ENCODE results near the gene TNFRSF14.
A peak's percentile ranks its signal among the peaks of the same experiment; 100 is the strongest.

TNFRSF14 gene

GRCh38 chr1:2586154-2587070 is 30.2 kb downstream of the TNFRSF14 start, which contains the start of gene PRXL2B:
TSS of gene PRXL2B (plus strand) at chr1:2586777. CDS start at chr1:2586886, 109 bp downstream.
- peak; percentile 94 to 96 for DNase-seq (ENCODE audit: low read depth in 2 of 2)

GRCh38 chr1:2587071-2587859 is 31.1 kb downstream of the TNFRSF14 start:
- DNase-seq (ENCODE audit: low read depth in 2 of 2), result no peak

- DNase-seq (ENCODE audit: low read depth in 2 of 2), result no peak
Measured at GRCh38 chr1:2587860-2588571, 31.8 kb downstream of the TNFRSF14 start.

GRCh38 chr1:2588661-2589430 is 32.7 kb downstream of the TNFRSF14 start:
- no peak for DNase-seq (ENCODE audit: low read depth in 2 of 2)

- no peak for DNase-seq (ENCODE audit: low read depth in 2 of 2)
Measured at GRCh38 chr1:2589431-2590232, 33.5 kb downstream of the TNFRSF14 start.

GRCh38 chr1:2590233-2591141 is 34.3 kb downstream of the TNFRSF14 start:
- DNase-seq (ENCODE audit: low read depth in 2 of 2), result no peak

- DNase-seq (ENCODE audit: low read depth in 2 of 2), result no peak
Measured at GRCh38 chr1:2591233-2591580, 35.0 kb downstream of the TNFRSF14 start.

GRCh38 chr1:2591581-2592261 is 35.5 kb downstream of the TNFRSF14 start:
- DNase-seq (ENCODE audit: low read depth in 2 of 2), result no peak

GRCh38 chr1:2592672-2593071 is 36.5 kb downstream of the TNFRSF14 start:
- DNase-seq (ENCODE audit: low read depth in 2 of 2), result no peak

- no peak for DNase-seq (ENCODE audit: low read depth in 2 of 2)
Measured at GRCh38 chr1:2593251-2593878, 37.2 kb downstream of the TNFRSF14 start.

- DNase-seq (ENCODE audit: low read depth in 2 of 2), result no peak
Measured at GRCh38 chr1:2594001-2594640, 38.0 kb downstream of the TNFRSF14 start.

GRCh38 chr1:2594641-2595131 is 38.5 kb downstream of the TNFRSF14 start:
- no peak for DNase-seq (ENCODE audit: low read depth in 2 of 2)

GRCh38 chr1:2595261-2595811 is 39.2 kb downstream of the TNFRSF14 start:
- DNase-seq (ENCODE audit: low read depth in 2 of 2), result no peak

GRCh38 chr1:2595812-2596529 is 39.8 kb downstream of the TNFRSF14 start:
- no peak for DNase-seq (ENCODE audit: low read depth in 2 of 2)

- no peak for DNase-seq (ENCODE audit: low read depth in 2 of 2)
Measured at GRCh38 chr1:2596530-2597333, 40.6 kb downstream of the TNFRSF14 start.

Measured in stimulated activated CD8-positive, alpha-beta memory T cell treated with anti-CD3 and anti-CD28 coated beads, Interleukin-2, amount 100 ng/mL, for 1 hour (primary cell).